NCI-H2196 treated with DMSO at 0.1 percent for 48 hours (cell line): ENCODE measurements around the gene NIPAL4.
A peak's percentile ranks its signal among the peaks of the same experiment; 100 is the strongest.
"Not testable (repeated sequence)": the region's sequence is repeated elsewhere in the genome, so short reads cannot be mapped to it uniquely, and the experiment has no call there.

Source experiments
- DNase-seq: peaks from one replicate; lab custom pipeline; 2025; ENCODE audit not compliant: unreplicated experiment; lab: John Stamatoyannopoulos, UW

The NIPAL4 gene

GRCh38 chr5:157459715-157460599, at the start of gene NIPAL4:
NIPAL4 (plus strand) TSS chr5:157460213; CDS start chr5:157460321, 108 bp downstream.
- no peak for DNase-seq

DNA sequence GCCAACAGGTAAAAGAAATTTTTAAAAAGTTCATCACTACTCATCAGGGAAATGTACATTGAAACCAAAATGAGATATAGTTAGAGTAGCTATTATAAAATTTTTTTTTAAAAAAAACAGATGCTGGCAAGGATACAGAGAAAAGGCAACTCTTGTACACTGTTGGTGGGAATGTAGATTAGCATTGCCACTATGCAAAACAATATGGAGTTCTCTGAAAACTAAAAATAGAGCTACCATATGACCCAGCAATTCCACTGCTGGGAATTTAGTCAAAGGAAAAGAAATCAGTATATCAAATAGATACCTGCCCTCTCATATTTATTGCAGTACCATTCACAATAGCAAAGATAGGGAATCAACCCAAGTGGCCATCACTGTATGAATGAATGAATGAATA, 44.2 kb upstream of the NIPAL4 start:
- DNase-seq = no peak

DNA sequence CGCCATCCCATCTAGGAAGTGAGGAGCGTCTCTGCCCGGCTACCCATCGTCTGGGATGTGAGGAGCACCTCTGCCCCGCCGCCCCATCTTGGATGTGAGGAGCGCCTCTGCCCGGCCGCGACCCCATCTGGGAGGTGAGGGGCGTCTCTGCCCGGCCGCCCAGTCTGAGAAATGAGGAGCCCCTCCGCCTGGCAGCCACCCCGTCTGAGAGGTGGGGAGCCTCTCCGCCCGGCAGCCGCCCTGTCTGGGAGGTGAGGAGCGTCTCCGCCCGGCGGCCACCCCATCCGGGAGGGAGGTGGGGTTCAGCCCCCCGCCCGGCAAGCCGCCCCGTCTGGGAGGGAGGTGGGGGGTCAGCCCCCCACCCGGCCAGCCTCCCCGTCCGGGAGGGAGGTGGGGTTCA, 40.5 kb upstream of the NIPAL4 start:
- DNase-seq = not testable (repeated sequence)

GRCh38 chr5:157429920-157430319, 30.1 kb upstream of the NIPAL4 start:
- not testable (repeated sequence) for DNase-seq

GRCh38 chr5:157431544-157432200, 28.3 kb upstream of the NIPAL4 start:
- peak; percentile 20 for DNase-seq

- DNase-seq = no peak
These were observed 25.9 kb upstream of the NIPAL4 start for GRCh38 chr5:157434096-157434495.

DNA sequence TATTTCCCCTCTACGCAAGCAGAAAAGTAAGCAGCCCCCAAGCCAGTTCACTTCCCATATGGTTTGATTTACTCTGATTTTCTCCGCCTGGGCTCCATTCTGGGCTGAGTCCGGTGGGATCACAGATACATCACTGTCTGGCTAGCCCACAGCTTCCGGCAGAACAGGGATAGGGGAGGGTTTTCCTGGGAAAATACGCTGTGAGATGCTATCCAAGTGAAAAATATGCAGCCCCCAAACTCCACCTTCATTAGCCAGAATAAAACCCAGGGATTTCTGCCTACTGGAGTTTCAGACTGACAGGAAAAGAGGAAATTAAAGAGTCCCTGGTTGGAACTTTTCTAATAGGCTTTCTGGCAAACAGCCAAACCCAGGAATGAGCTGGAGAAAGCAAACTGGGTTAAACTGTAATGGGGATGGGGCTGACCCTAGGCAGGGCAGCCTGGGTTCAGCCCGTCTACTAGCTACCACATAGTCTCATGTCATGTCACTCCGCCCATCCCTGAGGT, 16.9 kb upstream of the NIPAL4 start:
- no peak for DNase-seq

GRCh38 chr5:157444224-157444623, 15.8 kb upstream of the NIPAL4 start:
- no peak for DNase-seq

DNA sequence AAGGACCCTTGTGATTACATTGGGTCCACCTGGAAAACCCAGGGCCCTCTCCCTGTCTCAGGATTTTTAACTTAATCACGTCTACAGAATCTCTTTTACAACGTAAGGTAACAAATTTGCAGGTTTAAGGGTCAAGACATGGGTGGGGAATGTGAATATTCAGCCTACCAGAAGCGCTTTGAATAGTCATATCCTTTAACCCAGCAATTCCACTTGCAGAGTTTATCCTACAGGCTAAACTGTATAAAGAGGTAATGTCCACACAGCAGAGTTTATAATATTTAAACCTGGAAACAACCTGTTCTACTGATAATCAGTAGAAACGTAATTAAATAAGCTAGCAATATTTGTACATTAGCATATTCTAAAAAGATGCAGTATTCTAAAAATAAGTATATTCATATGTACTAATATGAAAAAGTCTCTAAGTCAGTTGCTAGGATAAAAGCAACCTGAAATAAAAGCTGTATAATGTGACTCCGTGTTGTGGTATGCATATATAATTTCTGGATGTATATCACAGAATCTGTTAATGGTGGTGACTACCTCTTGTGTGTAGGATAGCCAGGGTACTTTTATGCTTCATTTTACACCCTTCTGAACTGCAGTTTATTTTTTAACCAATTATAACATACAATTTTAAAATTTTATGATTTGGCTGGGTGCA, 14.1 kb upstream of the NIPAL4 start:
- DNase-seq = no peak

GRCh38 chr5:157446412-157446935, 13.5 kb upstream of the NIPAL4 start:
- DNase-seq = no peak

DNA sequence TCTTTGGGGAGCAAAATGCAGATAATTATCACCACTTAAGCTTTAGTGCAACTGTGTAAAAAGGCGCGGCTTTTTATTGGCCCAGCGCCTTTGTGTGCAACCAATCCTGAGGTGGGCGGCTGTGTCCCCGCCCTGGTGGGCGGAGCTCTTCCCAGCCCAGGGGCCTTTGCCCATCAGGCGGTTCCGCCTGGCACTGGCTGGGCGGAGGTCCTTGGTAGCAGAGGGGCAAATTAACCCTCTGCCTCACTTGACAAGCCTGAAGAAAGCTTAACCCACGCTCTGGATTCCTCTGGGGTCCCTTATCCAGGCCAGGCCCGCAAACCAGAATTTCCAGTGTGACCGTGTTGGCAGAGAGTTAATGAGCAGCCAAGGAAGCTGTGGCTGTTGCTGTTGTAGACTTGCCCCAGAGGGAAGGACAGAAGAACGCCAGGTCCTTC, 12.8 kb upstream of the NIPAL4 start:
- DNase-seq = no peak

DNA sequence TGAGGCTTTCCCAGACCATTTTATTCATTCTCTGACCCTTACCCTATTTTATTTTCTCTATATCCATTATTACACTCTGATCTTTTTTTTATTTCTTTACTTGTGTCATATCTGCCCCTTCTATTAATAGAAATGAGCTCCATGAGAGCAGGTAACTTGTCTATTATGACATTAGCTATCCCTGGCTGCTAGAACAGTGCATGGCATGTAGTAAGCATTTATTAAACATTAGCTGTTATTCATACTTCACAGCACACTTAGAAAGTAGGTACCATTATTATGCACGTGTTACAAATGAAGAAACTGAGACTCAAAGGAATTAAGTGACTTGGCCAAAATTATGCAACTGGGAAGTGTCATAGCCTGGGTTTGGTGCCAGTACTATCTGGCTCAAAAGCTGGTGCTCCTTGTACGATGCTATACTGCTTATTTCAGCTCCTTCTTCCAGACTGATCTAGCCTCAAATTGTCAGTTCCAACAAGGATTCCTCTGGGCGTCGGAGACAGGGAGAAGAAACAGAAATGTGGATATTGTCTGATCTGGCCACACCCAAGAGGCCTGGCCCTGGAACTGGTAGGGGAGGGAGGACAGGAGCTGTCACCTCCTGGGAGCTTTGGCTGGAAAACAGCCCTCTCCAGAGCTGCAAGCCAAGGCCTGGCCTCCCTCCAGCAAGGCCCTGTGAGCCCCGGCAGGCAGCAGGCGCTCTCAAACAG, 10.8 kb upstream of the NIPAL4 start:
- DNase-seq = no peak

DNA sequence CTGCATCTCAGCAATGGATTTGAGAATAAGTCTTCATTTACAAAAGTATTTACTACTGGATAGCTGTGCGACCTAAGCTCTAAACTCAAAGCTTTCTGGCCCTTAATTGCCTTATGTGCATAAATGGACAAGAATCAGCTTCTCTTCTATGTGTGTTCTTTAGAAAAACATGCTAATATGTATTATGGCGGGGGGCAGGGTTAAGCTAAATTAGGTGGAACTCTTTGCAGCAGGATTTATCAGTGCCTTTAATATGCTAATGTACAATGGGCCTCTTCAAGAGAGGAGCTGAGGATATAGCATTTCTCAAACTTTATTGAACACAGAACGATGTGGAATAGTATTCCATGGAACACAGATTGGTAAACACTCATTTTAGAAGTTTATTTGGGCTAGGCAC, 10.0 kb upstream of the NIPAL4 start:
- DNase-seq = no peak

GRCh38 chr5:157451806-157452205, 8.2 kb upstream of the NIPAL4 start:
- DNase-seq = no peak

GRCh38 chr5:157454273-157454672, 5.7 kb upstream of the NIPAL4 start:
- no peak for DNase-seq

GRCh38 chr5:157455057-157455456, 5.0 kb upstream of the NIPAL4 start:
- no peak for DNase-seq

DNA sequence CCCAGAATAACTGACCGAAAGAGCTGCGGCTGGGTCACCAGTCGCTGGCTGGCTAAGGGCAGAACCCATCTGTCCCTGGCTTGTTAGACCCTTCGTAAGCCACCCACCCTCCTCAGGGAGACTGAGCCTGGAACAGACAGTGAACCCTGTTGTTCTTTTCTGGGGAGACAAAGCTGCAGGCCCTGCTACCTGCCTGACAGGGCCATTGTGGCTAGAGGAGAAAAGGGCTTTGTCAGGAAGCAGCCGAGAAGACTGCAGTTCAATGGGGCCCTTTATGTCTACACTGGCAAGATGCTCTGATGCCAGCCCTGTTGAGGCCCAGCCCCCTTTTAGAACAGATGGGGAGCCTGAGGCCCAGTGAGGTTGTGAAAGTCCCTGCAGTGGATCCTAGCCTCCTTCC, 3.7 kb upstream of the NIPAL4 start:
- DNase-seq = no peak

- no peak for DNase-seq
These were observed 2.6 kb upstream of the NIPAL4 start for GRCh38 chr5:157457391-157457790.

GRCh38 chr5:157458835-157459234, 1.2 kb upstream of the NIPAL4 start:
- no peak for DNase-seq

DNA sequence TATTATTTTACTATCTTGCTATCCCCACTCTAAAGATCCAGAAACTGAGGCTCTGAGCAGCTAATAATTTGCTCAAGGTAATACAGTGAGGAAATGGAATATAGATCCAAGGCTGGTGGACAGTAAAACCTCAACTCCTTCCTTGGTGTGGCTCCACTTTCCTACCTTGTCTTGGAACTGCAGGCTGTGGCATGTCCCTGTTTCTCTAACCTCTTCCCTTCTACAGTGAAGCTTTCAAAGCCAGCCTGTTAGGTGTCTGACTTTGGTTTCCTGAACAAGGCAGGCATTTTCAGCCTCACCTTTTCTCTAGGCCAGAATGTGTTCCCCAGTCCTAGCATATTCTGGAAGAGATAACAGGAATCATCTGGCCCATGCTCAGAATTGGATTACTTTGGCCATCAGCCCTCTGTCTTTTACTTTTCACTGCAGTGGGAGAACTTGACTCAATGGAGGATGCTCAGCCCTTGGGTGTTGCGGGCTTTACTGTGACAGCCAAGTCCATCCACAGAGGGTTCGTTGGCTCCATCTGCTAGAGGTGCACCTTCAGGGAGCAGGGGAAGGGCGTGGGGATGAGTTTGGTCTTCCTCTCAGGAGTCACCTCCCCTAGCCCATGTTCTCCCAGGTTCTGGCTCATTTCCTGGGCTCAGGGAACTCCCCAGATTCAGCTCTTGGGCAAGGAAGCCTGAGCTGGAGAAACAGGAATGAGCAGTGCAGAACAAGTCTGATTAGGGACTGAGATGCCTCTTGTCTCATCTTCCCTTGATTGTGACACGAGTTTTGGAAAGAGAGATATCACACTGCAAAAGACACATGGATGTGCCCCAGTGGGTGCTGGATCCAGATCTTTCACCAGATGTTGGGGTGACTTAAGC, 1.1 kb downstream of the NIPAL4 start:
- DNase-seq = no peak
